ENCODE measurements around the gene DLK1.

DNA sequence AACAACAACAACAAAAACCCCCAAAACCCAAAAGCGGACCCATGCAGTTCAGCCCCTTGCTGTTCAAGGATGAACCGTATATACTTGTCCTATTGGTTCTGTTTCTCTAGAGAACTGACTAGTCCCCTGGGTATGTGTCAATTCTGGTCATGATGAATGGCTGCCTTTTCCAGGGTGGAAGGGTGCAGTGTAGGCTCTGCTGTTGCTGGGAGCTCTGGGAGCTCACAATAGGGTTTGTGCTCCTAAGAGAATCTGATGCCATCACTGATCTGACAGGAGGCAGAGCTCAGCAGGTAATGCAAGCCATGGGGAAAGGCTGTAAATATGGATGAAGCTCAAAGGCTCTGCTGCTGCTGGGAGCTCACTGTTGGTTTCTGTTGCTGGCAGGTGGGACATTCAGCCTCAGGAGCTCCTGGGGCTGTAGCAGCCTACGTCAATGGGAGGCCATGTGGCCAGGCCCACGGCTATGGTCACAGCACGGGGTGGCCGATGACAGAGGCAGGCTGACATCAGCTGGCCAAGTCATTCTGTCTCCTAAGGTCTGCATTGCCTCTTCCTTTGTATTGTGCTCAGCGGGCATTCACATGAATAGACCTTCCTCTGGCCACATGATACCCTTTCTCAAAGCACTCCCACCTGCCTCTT, 37.9 kb downstream of the DLK1 start:
- TF ChIP-seq CTCF (IDR thresholded peaks at IDR 0.05) (no peak), POLR2A (IDR thresholded peaks at IDR 0.05) (no peak)

Data from body of pancreas (tissue), 4 donors.